Glutamatergic neuron (in vitro differentiated cells): ENCODE data around the gene SCRT2. TPM values are rescaled to one million over a fixed set of nuclear protein-coding genes. Genes with fewer than 3 reads are reported as not detected.
A peak's percentile ranks its signal among the peaks of the same experiment; 100 is the strongest.

Experiments used
- DNase-seq: peaks from one replicate; pipeline ENCODE4 v3.0.0; 2022
- H3K27ac Mint-ChIP-seq: one replicate; pipeline ENCODE4 v1.8.0; 2020; ENCODE audit warnings: mild to moderate bottlenecking, mixed read lengths, inconsistent platforms; ENCODE audit not compliant: unreplicated experiment
- H3K27me3 Mint-ChIP-seq: one replicate; pipeline ENCODE4 v1.8.0; 2020; ENCODE audit warnings: mild to moderate bottlenecking, moderate library complexity, mixed read lengths, inconsistent platforms; ENCODE audit not compliant: unreplicated experiment
- H3K36me3 Mint-ChIP-seq: one replicate; pipeline ENCODE4 v1.8.0; 2020; ENCODE audit warnings: mild to moderate bottlenecking, mixed read lengths, inconsistent platforms; ENCODE audit not compliant: unreplicated experiment
- H3K4me1 Mint-ChIP-seq: one replicate; pipeline ENCODE4 v1.8.0; 2020; ENCODE audit warnings: mild to moderate bottlenecking, low read depth, mixed read lengths, inconsistent platforms; ENCODE audit not compliant: unreplicated experiment
- H3K4me3 Mint-ChIP-seq: one replicate; pipeline ENCODE4 v1.8.0; 2020; ENCODE audit warnings: mild to moderate bottlenecking, mixed read lengths, inconsistent platforms; ENCODE audit not compliant: unreplicated experiment
- H3K9me3 Mint-ChIP-seq: one replicate; pipeline ENCODE4 v1.8.0; 2020; ENCODE audit warnings: mild to moderate bottlenecking, moderate library complexity, mixed read lengths, inconsistent platforms; ENCODE audit not compliant: unreplicated experiment
- total RNA-seq: library from RNA; stranded (reverse); fragmentation: NEBNext Ultra II Directional; extraction: Animal tissue kit (Norgen Biotek cat#: 25700); gene quantifications from one replicate; pipeline ENCODE4 v1.2.1, GENCODE V29; 2021; ENCODE audit not compliant: unreplicated experiment
- TF ChIP-seq, protein P1 (sequence below): fragments of 200-600 bp; sonication (generic); IDR thresholded peaks from one replicate; pipeline ENCODE4 v1.5.0; 2021; ENCODE audit not compliant: partially characterized antibody, unreplicated experiment

Gene SCRT2
- total RNA-seq, 1 donor from 2014 or later: 28.0 TPM

DNA sequence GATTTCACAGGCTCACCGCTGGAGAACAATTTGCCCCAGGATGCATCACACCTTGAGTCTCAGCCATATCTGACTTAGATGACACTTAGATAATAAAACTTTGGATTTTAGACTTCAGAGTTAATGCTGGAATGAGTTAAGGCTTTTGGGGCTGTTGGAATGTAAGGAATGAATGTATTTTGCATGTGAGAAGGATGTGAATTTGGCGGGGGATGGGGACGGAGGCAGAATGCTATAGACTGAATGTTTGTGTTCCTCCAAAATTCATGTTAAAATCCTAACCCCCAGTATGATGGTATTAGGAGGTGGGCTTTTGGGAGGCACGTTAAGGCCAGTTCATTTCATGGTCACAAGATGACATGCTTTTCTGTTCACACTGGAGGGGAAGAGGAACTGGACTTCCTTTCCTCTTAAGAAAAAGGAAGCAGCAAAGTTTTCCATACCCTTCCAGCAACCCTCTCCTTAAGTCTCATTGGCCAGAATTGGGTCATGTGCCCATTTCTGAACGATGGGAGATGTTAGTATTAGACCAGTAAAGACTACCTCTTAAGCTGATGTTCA is 16.8 kb downstream of the SCRT2 start:
- H3K9me3 Mint-ChIP-seq: peaks cover 7% of the 10 kb centered on the region
- H3K4me3 Mint-ChIP-seq: no peak overlapping the region
- TF ChIP-seq, protein P1, sequence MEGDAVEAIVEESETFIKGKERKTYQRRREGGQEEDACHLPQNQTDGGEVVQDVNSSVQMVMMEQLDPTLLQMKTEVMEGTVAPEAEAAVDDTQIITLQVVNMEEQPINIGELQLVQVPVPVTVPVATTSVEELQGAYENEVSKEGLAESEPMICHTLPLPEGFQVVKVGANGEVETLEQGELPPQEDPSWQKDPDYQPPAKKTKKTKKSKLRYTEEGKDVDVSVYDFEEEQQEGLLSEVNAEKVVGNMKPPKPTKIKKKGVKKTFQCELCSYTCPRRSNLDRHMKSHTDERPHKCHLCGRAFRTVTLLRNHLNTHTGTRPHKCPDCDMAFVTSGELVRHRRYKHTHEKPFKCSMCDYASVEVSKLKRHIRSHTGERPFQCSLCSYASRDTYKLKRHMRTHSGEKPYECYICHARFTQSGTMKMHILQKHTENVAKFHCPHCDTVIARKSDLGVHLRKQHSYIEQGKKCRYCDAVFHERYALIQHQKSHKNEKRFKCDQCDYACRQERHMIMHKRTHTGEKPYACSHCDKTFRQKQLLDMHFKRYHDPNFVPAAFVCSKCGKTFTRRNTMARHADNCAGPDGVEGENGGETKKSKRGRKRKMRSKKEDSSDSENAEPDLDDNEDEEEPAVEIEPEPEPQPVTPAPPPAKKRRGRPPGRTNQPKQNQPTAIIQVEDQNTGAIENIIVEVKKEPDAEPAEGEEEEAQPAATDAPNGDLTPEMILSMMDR: no peak
- H3K27ac Mint-ChIP-seq: no peak overlapping the region
- DNase-seq: no peak
- H3K36me3 Mint-ChIP-seq: peaks cover 4% of the 10 kb centered on the region
- H3K4me1 Mint-ChIP-seq: peaks cover 22% of the 10 kb centered on the region
- H3K27me3 Mint-ChIP-seq: peaks cover 16% of the 10 kb centered on the region

DNA sequence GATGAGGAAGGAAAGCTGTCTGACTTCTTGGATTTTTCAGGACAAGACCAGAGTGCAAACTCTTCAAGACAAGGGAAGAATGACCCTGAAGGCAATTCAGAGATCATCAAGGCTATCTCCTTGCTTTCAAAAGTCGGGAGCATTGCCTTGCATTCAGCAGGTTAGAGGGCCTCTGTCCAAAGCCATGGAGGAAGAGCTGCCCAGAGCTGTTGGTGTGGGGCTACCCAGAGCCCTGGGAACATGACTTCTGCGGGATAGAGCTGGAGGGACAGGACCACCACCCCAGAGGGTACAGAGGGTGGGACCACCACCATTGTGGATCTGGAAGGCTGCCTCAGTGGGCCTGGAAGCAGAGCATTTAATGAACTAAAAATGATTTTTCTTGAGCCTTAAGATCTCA is 17.4 kb downstream of the SCRT2 start:
- DNase-seq: no peak
- peaks cover 8% of the 10 kb centered on the region for H3K9me3 Mint-ChIP-seq
- H3K4me3 Mint-ChIP-seq: no peak overlapping the region
- H3K4me1 Mint-ChIP-seq: peaks cover 22% of the 10 kb centered on the region
- TF ChIP-seq, protein P1: no peak
- peaks cover 15% of the 10 kb centered on the region for H3K27me3 Mint-ChIP-seq
- H3K27ac Mint-ChIP-seq: no peak overlapping the region
- H3K36me3 Mint-ChIP-seq: peaks cover 4% of the 10 kb centered on the region

GRCh38 chr20:655726-656624 is 19.6 kb downstream of the SCRT2 start:
- no peak for DNase-seq
- Mint-ChIP-seq H3K4me1 (peaks cover 13% of the 10 kb centered on the region), H3K9me3 (peaks cover 11% of the 10 kb centered on the region), H3K4me3 (no peak overlapping the region), H3K27me3 (peaks cover 7% of the 10 kb centered on the region), H3K27ac (no peak overlapping the region), H3K36me3 (peaks cover 4% of the 10 kb centered on the region)
- TF ChIP-seq, protein P1: no peak

DNA sequence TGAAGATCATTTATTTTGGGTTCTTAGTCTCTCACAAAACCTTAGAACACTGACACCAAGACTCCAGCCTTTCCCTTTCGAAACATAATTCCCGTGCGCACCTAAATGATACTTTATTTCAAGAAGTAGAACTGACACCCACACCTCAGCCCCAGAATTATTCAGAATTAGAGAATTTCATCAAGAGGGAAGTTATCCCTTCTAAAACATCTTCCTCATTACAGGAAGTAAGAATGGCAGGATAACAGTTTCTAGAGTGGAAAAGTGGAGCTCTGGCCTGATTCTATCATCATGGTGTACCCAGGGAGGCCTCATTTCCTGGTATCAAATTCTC is 21.2 kb downstream of the SCRT2 start:
- TF ChIP-seq, protein P1: no peak
- Mint-ChIP-seq H3K4me1 (peaks cover 13% of the 10 kb centered on the region), H3K9me3 (peaks cover 9% of the 10 kb centered on the region), H3K4me3 (peak overlapping the region; percentile 31), H3K27ac (no peak overlapping the region), H3K36me3 (peaks cover 4% of the 10 kb centered on the region), H3K27me3 (peaks cover 4% of the 10 kb centered on the region)
- no peak for DNase-seq
